Caco-2 (cell line): ENCODE data around the gene CD34. TPM values are rescaled to one million over a fixed set of nuclear protein-coding genes. Genes with fewer than 3 reads are reported as not detected.

Source experiments
- BruUV-seq: library from RNA; stranded (reverse); fragments of 400-500 nt; replicated peaks from 2 replicates; lab custom pipeline; 2021; lab: Mats Ljungman, UMichigan
- CTCF ChIA-PET: fragments of 300-600 bp; sonication (Branson Sonifier 250); formaldehyde crosslinking; loops from one replicate; lab custom pipeline; 2022; ENCODE audit warnings: antibody characterized with exemption; lab: Charles Lee
- POLR2A ChIA-PET: fragments of 300-600 bp; sonication (Branson Sonifier 250); formaldehyde crosslinking; loops from one replicate; lab custom pipeline; 2022; ENCODE audit warnings: antibody characterized with exemption; lab: Charles Lee
- DNase-seq, 2 experiments: peaks; one replicate each; pipeline versions ENCODE4 v3.0.0 to v3.0.0-alpha.2; 2020 to 2022
- H3K27me3 ChIP-seq: replicated peaks from 2 replicates; pipeline ENCODE4 v1.6.0; 2011; ENCODE audit warnings: low read length; ENCODE audit not compliant: control insufficient read depth, insufficient read depth
- H3K36me3 ChIP-seq: 2 replicates; pipeline ENCODE4 v1.5.1; 2011; ENCODE audit warnings: low read length; ENCODE audit not compliant: control insufficient read depth, insufficient read depth
- H3K4me1 ChIP-seq: fragments of 250-450 bp; sonication (Bioruptor Pico); 2 replicates; pipeline ENCODE4 v1.5.1; 2020; ENCODE audit warnings: mild to moderate bottlenecking
- H3K4me3 ChIP-seq: 2 replicates; pipeline ENCODE4 v1.5.1; 2011; ENCODE audit warnings: low read depth, mild to moderate bottlenecking, control low read depth, low read length
- H3K9me3 ChIP-seq: fragments of 250-450 bp; sonication (Bioruptor Pico); 2 replicates; pipeline ENCODE4 v1.5.1; 2020; ENCODE audit warnings: mild to moderate bottlenecking, moderate library complexity
- H3K27ac Mint-ChIP-seq: one replicate; pipeline ENCODE4 v1.8.0; 2022; ENCODE audit warnings: mixed read lengths; ENCODE audit not compliant: unreplicated experiment
- H3K27me3 Mint-ChIP-seq: one replicate; pipeline ENCODE4 v1.8.0; 2022; ENCODE audit warnings: mixed read lengths; ENCODE audit not compliant: insufficient read depth, unreplicated experiment
- H3K36me3 Mint-ChIP-seq: one replicate; pipeline ENCODE4 v1.8.0; 2022; ENCODE audit warnings: mild to moderate bottlenecking, mixed read lengths; ENCODE audit not compliant: insufficient read depth, unreplicated experiment
- H3K4me1 Mint-ChIP-seq: one replicate; pipeline ENCODE4 v1.8.0; 2022; ENCODE audit warnings: low read depth, mixed read lengths; ENCODE audit not compliant: unreplicated experiment
- H3K4me3 Mint-ChIP-seq: one replicate; pipeline ENCODE4 v1.8.0; 2022; ENCODE audit warnings: mild to moderate bottlenecking, moderate library complexity, mixed read lengths; ENCODE audit not compliant: unreplicated experiment
- H3K9me3 Mint-ChIP-seq: one replicate; pipeline ENCODE4 v1.8.0; 2022; ENCODE audit warnings: mixed read lengths; ENCODE audit not compliant: unreplicated experiment
- intact Hi-C: fragments of 100-400 bp; cut with micrococcal nuclease; formaldehyde crosslinking; loops from one replicate; pipeline ENCODE4 v1.10.0; 2022; ENCODE audit not compliant: unreplicated experiment
- total RNA-seq: library from RNA; stranded (reverse); gene quantifications from 2 replicates; pipeline ENCODE4 v1.2.3, GENCODE V29; 2022
- TF ChIP-seq, protein P1 (sequence below), 2 experiments: fragments of 200-600 bp in 1 of 2; IDR thresholded peaks; 1 replicate in 1 of 2; 2 replicates in 1 of 2; pipeline versions ENCODE4 v1.5.1 to v1.8.0; 2011 to 2022; ENCODE audit warnings: antibody characterized with exemption in 1 of 2, control low read depth in 1 of 2, inconsistent platforms in 1 of 2, low read depth in 1 of 2, low read length in 1 of 2, mild to moderate bottlenecking in 1 of 2, moderate library complexity in 1 of 2; ENCODE audit not compliant: insufficient read depth in 1 of 2, severe bottlenecking in 1 of 2, unreplicated experiment in 1 of 2

The CD34 gene
- total RNA-seq, 1 experiment from 2014 or later, result not detected

DNA sequence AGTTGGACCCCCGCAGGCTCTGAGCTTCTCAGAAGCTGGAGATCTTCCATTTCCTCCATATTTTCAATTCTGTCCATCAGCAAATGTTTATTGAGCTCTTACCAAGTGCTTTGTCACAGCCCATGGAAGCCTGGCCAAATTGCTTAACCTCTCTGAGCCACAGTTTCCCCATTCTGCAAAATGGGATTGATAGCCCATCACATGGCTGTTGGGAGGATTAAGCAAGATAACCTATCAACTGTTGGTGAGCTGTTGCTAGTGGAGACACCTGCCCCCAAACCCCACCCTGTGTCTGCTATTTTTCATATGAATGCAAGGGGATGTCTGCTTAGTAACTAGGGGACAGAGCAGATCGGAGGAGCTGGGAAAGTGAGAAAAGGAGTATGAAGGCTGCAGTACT lies 38.3 kb downstream of the CD34 start:
- peaks cover 34% of the 10 kb centered on the region for H3K4me1 ChIP-seq
- DNase-seq, result no peak
- Mint-ChIP-seq H3K4me1 (peaks cover 45% of the 10 kb centered on the region), H3K27ac (no peak overlapping the region), H3K9me3 (no peaks in the 10 kb centered on the region), H3K4me3 (no peak overlapping the region), H3K36me3 (peaks cover 6% of the 10 kb centered on the region), H3K27me3 (no peaks in the 10 kb centered on the region)
- intact Hi-C loops, result no loop called here
- POLR2A ChIA-PET, result no interaction called here
- H3K36me3 ChIP-seq, result no peaks in the 10 kb centered on the region
- no TSS peak for BruUV-seq
- H3K4me3 ChIP-seq, result no peak overlapping the region
- no peaks in the 10 kb centered on the region for H3K9me3 ChIP-seq
- no peaks in the 10 kb centered on the region for H3K27me3 ChIP-seq
- TF ChIP-seq, protein P1, sequence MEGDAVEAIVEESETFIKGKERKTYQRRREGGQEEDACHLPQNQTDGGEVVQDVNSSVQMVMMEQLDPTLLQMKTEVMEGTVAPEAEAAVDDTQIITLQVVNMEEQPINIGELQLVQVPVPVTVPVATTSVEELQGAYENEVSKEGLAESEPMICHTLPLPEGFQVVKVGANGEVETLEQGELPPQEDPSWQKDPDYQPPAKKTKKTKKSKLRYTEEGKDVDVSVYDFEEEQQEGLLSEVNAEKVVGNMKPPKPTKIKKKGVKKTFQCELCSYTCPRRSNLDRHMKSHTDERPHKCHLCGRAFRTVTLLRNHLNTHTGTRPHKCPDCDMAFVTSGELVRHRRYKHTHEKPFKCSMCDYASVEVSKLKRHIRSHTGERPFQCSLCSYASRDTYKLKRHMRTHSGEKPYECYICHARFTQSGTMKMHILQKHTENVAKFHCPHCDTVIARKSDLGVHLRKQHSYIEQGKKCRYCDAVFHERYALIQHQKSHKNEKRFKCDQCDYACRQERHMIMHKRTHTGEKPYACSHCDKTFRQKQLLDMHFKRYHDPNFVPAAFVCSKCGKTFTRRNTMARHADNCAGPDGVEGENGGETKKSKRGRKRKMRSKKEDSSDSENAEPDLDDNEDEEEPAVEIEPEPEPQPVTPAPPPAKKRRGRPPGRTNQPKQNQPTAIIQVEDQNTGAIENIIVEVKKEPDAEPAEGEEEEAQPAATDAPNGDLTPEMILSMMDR (IDR thresholded peaks at IDR 0.05; ENCODE audit: insufficient read depth in 1 of 2, low read depth in 1 of 2, low read length in 1 of 2, severe bottlenecking in 1 of 2, unreplicated experiment in 1 of 2), result no peak
- CTCF ChIA-PET, result interaction anchor here (1.4 kb wide), 1 partner anchor 12 kb away, joined by 6 read pairs; no protein-coding TSS in a partner anchor

DNA sequence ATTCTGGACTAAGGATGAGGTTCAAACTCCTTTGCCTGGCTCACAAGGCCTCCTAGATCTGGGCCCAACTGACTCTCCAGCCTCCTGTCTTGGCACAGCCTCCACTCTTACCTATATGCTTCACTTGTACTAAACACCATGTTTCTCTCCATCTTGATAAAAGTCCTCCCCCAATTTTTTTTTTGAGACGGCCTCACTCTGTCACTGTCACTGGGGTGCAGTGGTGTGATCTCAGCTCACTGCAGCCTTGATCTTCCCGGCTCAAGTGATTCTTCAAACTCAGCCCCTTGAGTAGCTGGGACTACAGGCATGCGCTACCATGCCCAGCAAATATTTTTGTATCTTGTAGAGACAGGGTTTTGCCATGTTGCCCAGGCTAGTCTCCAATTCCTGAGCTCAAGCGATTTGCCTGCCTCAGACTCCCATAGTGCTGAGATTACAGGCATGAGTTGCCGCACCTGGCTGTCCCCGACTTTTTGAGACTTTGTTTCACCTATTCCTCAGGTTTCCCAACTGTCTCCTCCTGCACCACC lies 39.7 kb downstream of the CD34 start:
- H3K36me3 Mint-ChIP-seq, result peaks cover 16% of the 10 kb centered on the region
- Histone ChIP-seq H3K36me3 (no peaks in the 10 kb centered on the region), H3K9me3 (no peaks in the 10 kb centered on the region), H3K27me3 (no peaks in the 10 kb centered on the region), H3K4me3 (no peak overlapping the region), H3K4me1 (peaks cover 34% of the 10 kb centered on the region)
- no peaks in the 10 kb centered on the region for H3K27me3 Mint-ChIP-seq
- H3K4me3 Mint-ChIP-seq, result no peak overlapping the region
- peak overlapping the region; percentile 16 for H3K27ac Mint-ChIP-seq
- intact Hi-C loops, result no loop called here
- peaks cover 46% of the 10 kb centered on the region for H3K4me1 Mint-ChIP-seq
- TF ChIP-seq, protein P1 (IDR thresholded peaks at IDR 0.05; ENCODE audit: insufficient read depth in 1 of 2, low read depth in 1 of 2, low read length in 1 of 2, severe bottlenecking in 1 of 2, unreplicated experiment in 1 of 2), result no peak
- no TSS peak for BruUV-seq
- H3K9me3 Mint-ChIP-seq, result no peaks in the 10 kb centered on the region
- ChIA-PET POLR2A (no interaction called here), CTCF (interaction anchor here (3.6 kb wide), 1 partner anchor 14 kb away, joined by 20 read pairs; no protein-coding TSS in a partner anchor)
- DNase-seq, result no peak

DNA sequence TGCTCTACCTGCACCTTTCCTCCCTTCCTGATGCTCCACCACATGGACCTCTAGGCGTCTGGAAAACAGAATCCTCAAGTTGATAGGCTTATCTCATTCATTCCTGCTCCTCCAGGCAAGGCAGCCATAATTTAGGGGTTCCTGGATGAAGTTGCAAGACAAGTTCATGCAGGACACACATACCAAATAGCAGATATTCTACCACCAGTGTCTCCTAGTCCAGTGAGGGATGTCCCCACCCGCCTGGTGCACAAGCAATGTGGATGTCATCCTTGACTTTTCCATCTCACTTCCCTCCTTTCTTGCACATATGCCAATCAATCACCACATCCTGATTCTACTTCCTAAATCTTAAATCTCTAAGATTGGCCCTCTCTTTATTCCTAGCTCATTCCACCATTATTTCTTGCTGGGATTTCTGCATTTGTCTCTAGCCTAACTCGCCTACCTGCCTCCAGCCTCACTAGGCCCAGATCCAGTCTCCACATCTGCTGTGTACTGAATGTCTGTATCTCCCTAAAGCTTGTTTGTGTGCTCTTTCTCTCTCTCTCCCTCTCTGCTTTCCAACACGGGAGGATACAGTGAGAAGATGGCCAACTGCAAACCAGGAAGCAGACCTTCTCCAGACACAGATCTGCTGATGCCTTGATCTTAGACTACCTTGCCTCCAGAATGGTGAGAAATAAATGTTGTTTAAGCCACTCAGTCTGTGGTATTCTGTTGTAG lies 40.5 kb downstream of the CD34 start:
- POLR2A ChIA-PET, result interaction anchor here (1.7 kb wide), 1 partner anchor 44 kb away, joined by 13 read pairs; no protein-coding TSS in a partner anchor

More for the DNA sequence above, 40.5 kb downstream of the CD34 start:
- peak in 1 of 2 experiments; percentile 68 for DNase-seq
- Mint-ChIP-seq H3K4me3 (peak overlapping the region; percentile 74), H3K27me3 (no peaks in the 10 kb centered on the region), H3K9me3 (no peaks in the 10 kb centered on the region), H3K36me3 (peaks cover 17% of the 10 kb centered on the region), H3K27ac (peak overlapping the region; percentile 82), H3K4me1 (peaks cover 46% of the 10 kb centered on the region)
- Histone ChIP-seq H3K27me3 (no peaks in the 10 kb centered on the region), H3K4me1 (peaks cover 35% of the 10 kb centered on the region), H3K9me3 (no peaks in the 10 kb centered on the region), H3K36me3 (no peaks in the 10 kb centered on the region), H3K4me3 (no peak overlapping the region)
- TF ChIP-seq, protein P1 (IDR thresholded peaks at IDR 0.05; ENCODE audit: insufficient read depth in 1 of 2, low read depth in 1 of 2, low read length in 1 of 2, severe bottlenecking in 1 of 2, unreplicated experiment in 1 of 2), result no peak
- intact Hi-C loops, result loop anchor here (1.0 kb wide), 1 partner anchor 15 kb away; no protein-coding TSS in a partner anchor
- CTCF ChIA-PET, result interaction anchor here (1.0 to 3.6 kb wide), 4 partner anchors 15 to 249 kb away, joined by 4 to 20 read pairs (median 14); no protein-coding TSS in a partner anchor
- no TSS peak for BruUV-seq
